ENCODE data around the gene APH1B.

APH1B gene

DNA sequence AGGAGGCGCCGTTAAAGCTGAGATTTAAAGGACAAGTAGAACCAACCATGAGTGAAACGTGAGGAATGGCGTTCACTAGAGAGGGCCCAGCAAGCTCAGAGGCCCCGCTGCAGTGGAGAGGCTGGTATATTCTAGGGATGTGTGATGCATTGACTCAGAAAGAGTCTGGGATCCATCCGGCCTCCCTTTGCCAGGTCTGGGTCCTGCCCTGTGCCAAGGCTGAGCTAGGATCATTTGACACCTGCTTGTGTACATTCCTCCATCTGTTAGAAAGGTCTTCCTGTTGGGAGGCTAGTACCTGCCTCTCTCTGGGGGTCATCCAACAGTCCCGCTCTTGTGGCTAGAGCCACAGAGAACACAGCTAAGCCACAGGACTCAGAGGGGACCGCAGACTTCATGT, 75.9 kb downstream of the APH1B start:
- no peak for DNase-seq (ENCODE audit: low read depth, low spot score)

DNA sequence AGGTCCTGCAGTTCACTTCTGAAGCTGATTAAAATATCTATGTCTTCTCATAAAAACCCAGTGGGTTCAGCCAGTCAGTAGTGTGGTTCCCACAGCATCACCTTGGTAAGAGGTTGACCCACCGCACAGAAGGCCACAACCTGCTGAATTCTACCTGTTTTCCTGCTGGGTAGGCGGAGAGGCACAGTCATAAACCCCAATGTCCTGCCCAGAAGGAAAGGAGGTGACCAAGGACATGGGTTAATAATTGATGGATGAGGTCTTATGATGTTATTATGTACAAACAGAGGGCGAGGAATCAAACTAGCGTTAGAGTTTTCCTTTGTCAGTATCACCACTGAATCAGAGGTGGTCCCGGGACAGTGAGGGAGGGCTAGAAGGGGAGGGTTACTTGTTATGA, 76.5 kb downstream of the APH1B start:
- no peak for DNase-seq (ENCODE audit: low read depth, low spot score)

DNA sequence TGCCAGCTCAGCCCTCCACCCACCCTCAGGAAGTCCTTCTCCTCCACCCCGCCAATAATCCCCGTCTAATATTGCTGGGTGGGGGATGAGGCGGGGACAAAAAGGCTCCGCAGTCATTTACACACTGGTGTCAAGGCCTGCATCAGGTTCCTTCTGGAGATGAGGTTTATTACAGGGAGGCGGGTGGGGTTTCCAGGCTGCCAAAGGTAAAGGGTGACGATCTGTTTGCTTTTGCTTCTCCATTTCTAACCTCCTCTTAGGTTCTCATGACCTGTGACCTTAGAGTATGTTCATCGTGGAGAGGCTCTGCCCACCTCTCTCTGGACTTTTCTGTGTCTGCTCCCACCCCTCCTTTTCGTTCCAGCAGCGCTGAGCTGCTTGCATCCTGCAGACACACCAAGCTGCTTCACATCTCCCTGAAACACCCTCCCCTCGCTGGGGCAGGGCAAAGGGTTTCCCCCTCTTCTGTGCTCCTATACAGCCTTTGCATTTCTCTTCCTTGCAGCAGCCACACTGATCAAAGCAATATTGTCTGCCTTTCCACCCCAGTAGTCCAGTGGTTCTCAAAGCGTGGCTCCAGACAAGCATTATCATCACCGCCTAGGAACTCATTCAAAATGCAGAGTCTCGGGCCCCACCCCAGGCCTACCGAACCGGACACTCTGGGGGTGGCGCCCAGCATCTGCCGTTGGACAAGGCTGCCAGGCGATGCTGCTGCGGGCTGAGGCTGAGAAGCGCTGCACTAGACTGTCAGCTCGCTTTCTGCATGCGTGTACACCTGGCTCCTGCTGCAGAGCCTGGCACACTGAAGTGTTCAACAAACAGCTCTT, 77.6 kb downstream of the APH1B start:
- no peak for DNase-seq (ENCODE audit: low read depth, low spot score)

DNA sequence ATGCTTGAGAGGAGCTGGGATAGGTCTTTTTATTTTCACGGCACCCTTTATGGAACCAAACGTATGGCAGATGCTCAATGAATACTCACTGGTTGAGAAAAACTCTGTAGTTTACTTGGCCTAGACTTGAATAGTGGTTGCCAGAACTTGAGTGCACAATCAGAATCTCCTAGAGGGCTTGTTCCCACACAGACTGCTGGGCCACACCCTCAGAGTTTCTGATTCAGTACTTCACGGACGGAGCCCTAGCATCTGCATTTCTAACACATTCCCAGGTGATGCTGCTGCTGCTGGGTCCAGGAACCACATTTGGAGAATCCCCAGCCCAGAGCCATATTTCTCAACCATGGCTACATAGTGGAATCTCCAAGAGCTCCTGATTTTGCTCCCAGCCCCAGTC, 79.7 kb downstream of the APH1B start:
- no peak for DNase-seq (ENCODE audit: low read depth, low spot score)

DNA sequence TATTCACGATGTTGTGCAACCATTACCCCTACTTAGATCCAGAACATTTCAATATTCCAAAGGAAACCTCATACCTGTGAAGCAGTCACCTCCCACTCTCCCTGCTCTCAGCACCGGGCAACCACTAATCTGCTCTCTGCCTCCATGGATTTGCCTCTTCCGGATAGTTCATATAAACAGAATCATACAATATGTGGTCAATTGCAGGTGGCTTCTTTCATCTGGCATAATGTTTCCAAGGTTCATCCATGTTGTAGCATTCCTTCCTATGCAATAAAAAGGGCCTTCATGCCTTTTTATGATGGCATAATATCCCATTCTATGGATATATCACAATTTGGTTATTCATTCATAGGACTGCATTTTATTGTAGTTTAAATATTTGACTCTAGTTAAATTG, 80.3 kb downstream of the APH1B start:
- no peak for DNase-seq (ENCODE audit: low read depth, low spot score)

DNA sequence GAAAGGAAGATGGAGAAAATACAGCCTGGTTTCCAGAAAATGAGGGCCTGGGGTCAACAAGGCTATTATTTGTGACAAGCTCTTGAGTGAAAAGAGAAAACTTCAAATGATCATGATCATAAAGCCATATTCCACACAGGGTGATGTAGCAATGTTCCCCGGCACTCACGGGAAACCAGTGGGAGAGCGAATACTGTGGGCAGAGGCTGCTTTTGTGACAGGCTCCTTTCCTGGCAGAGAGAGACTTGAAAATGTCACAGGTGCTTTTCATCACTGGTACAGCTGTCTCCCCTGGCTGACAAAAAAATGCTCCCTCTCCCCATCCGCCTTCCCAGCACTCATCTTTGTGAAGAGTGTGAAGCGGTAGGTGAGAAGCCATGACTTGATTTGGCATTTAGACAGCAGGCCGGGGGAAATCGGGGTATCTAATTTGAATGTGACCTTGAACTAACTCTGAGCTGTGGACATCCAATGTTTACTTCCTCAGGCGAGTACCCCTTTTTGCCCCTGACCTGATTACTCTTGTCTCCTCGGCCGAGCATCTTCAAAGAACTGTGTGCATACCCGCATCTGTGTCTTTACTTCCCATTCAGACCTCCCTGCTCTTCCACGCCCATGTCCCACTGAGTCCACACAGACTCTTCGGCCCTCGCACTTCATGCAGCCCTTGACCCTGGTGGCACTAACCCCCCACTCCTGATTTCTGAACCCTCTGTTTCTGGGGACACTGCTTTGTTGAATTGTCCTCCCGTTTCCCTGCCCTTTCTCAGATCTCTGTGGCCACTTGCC, 81.0 kb downstream of the APH1B start:
- DNase-seq (ENCODE audit: low read depth, low spot score): no peak
